Measurements from ENCODE around the gene HAL. TPM values are rescaled to one million over a fixed set of nuclear protein-coding genes. Genes with fewer than 3 reads are reported as not detected.

The HAL gene
- total RNA-seq, 2 donors from 2014 or later: 0.52 TPM; not detected in 1

- Histone ChIP-seq H3K27me3 (no peaks in the 10 kb centered on the region), H3K9me3 (no peaks in the 10 kb centered on the region), H3K4me3 (no peak overlapping the region), H3K36me3 (replicated peaks in 1 of 2; ENCODE audit: insufficient read depth in 1 of 2, low read depth in 2 of 2) (no peaks in the 10 kb centered on the region), H3K4me1 (no peaks in the 10 kb centered on the region), H3K27ac (no peak overlapping the region)
- no peak for DNase-seq
- TF ChIP-seq CTCF (IDR thresholded peaks at IDR 0.05) (no peak), POLR2A (IDR thresholded peaks at IDR 0.05) (no peak)
- no peak for ATAC-seq
- 61 to 70% methylated on average over 11 of the region's 11 CpGs for WGBS, 2 donors
- intact Hi-C loops (cut with DNase I): no loop called here
These were observed 7.5 kb downstream of the HAL start for GRCh38 chr12:95988506-95989275.

- ATAC-seq: no peak
- intact Hi-C loops (cut with DNase I): no loop called here
- WGBS, 2 donors: 75 to 76% methylated on average over 14 of the region's 14 CpGs
These were observed 9.2 kb downstream of the HAL start for GRCh38 chr12:95986635-95987570.

GRCh38 chr12:95984682-95985081, 11.5 kb downstream of the HAL start:
- Histone ChIP-seq H3K27ac (no peak overlapping the region), H3K27me3 (no peaks in the 10 kb centered on the region), H3K36me3 (replicated peaks in 1 of 2; ENCODE audit: insufficient read depth in 1 of 2, low read depth in 2 of 2) (no peaks in the 10 kb centered on the region), H3K9me3 (no peaks in the 10 kb centered on the region), H3K4me3 (no peak overlapping the region), H3K4me1 (no peaks in the 10 kb centered on the region)
- intact Hi-C loops (cut with DNase I): no loop called here
- ATAC-seq: no peak
- DNase-seq: no peak
- no peak for TF ChIP-seq CTCF (IDR thresholded peaks at IDR 0.05)
- no peak for TF ChIP-seq POLR2A (IDR thresholded peaks at IDR 0.05)
- WGBS, 2 donors: 83 to 88% methylated on average over 1 of the region's 1 CpG

More at GRCh38 chr12:95986635-95987570, 9.2 kb downstream of the HAL start:
- H3K4me1 ChIP-seq: no peaks in the 10 kb centered on the region
- no peaks in the 10 kb centered on the region for H3K36me3 ChIP-seq (replicated peaks in 1 of 2; ENCODE audit: insufficient read depth in 1 of 2, low read depth in 2 of 2)
- no peaks in the 10 kb centered on the region for H3K27me3 ChIP-seq
- no peaks in the 10 kb centered on the region for H3K9me3 ChIP-seq
- DNase-seq: no peak
- H3K4me3 ChIP-seq: no peak overlapping the region
- no peak overlapping the region for H3K27ac ChIP-seq
- TF ChIP-seq POLR2A (IDR thresholded peaks at IDR 0.05) (no peak), CTCF (IDR thresholded peaks at IDR 0.05) (no peak)

- Histone ChIP-seq H3K4me3 (no peak overlapping the region), H3K27me3 (no peaks in the 10 kb centered on the region), H3K27ac (no peak overlapping the region), H3K4me1 (no peaks in the 10 kb centered on the region), H3K9me3 (no peaks in the 10 kb centered on the region), H3K36me3 (replicated peaks in 1 of 2; ENCODE audit: insufficient read depth in 1 of 2, low read depth in 2 of 2) (no peaks in the 10 kb centered on the region)
- 47 to 56% methylated on average over 1 of the region's 1 CpG for WGBS, 2 donors
- no peak for DNase-seq
- TF ChIP-seq POLR2A (IDR thresholded peaks at IDR 0.05) (no peak), CTCF (IDR thresholded peaks at IDR 0.05) (no peak)
- ATAC-seq: no peak
- intact Hi-C loops (cut with DNase I): no loop called here
These were observed 13.5 kb downstream of the HAL start for GRCh38 chr12:95982602-95983001.
